ENCODE data around the gene ARHGEF26.

DNA sequence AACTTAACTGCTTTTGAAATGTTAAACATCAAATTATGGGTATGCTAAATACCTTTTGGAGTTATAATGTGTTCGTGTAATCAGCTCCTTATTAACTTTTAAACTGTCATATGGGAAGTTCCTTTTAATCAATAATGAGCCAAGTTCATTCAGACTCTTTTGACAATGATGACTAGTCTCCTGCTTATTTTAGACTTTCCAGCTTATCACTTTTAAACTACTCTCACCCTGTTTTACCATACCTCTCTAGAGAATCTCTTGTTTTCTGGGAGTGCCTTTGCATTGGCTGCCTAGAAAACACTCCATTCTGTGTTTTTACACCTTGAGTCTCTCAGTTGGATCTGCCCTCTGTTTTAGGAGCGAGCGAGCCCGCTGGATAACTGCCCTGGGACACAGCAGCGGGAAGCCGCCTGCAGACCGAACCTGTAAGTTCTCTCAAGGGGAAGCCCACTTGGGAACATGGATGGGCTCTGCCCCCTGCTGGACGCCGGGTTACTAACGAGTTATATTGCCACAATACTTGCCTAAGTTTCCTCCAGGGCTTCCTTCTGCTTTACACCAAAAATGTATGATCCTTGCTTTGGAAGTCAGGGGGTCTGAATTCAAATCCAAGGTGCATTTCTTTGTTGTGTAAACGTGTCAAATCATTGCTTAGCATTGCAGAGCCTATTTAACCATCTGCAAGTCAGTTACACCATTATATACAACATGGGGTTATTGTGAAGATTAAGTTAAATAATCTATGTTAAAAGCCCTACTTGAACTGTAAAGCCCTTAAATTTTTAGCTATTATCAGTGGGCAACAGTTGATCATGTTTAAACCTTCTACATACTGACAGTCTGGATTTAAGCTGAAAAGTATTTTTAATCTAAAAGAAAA is 131.8 kb downstream of the ARHGEF26 start:
- TF ChIP-seq POLR2A (IDR thresholded peaks at IDR 0.05; ENCODE audit: extremely low read depth, insufficient read length) = no peak
- TF ChIP-seq, protein P1, sequence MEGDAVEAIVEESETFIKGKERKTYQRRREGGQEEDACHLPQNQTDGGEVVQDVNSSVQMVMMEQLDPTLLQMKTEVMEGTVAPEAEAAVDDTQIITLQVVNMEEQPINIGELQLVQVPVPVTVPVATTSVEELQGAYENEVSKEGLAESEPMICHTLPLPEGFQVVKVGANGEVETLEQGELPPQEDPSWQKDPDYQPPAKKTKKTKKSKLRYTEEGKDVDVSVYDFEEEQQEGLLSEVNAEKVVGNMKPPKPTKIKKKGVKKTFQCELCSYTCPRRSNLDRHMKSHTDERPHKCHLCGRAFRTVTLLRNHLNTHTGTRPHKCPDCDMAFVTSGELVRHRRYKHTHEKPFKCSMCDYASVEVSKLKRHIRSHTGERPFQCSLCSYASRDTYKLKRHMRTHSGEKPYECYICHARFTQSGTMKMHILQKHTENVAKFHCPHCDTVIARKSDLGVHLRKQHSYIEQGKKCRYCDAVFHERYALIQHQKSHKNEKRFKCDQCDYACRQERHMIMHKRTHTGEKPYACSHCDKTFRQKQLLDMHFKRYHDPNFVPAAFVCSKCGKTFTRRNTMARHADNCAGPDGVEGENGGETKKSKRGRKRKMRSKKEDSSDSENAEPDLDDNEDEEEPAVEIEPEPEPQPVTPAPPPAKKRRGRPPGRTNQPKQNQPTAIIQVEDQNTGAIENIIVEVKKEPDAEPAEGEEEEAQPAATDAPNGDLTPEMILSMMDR (IDR thresholded peaks at IDR 0.05; ENCODE audit: low read depth, low read length) = peak; percentile 71
